ENCODE measurements around the gene GMPPA. TPM values are rescaled to one million over a fixed set of nuclear protein-coding genes. Genes with fewer than 3 reads are reported as not detected.

GMPPA gene
- total and polyA plus RNA-seq, 9 donors, result 14.2 to 35.7 (median 23.7) TPM

GRCh38 chr2:219510512-219511135 is 11.9 kb downstream of the GMPPA start:
- intact Hi-C loops (cut with DNase I), result no loop called here
- TF ChIP-seq CTCF (IDR thresholded peaks at IDR 0.05) (no peak), POLR2A (IDR thresholded peaks at IDR 0.05) (no peak), EP300 (IDR thresholded peaks at IDR 0.05) (no peak)
- WGBS, 3 donors, result 13 to 19% (median 14%) methylated on average over 22 of the region's 22 CpGs
- H3K36me3 ChIP-seq, result no peaks in the 10 kb centered on the region
- no peak overlapping the region for H3K27ac ChIP-seq
- H3K4me1 ChIP-seq (ENCODE audit: insufficient read depth), result peaks cover 6% of the 10 kb centered on the region
- no peaks in the 10 kb centered on the region for H3K9me3 ChIP-seq
- peak in 1 of 5 donors; percentile 20 for DNase-seq
- no peak overlapping the region for H3K4me3 ChIP-seq
- H3K27me3 ChIP-seq, result no peaks in the 10 kb centered on the region

- no peak overlapping the region for H3K4me3 ChIP-seq
- no peak for DNase-seq
- H3K9me3 ChIP-seq, result no peaks in the 10 kb centered on the region
- no peaks in the 10 kb centered on the region for H3K27me3 ChIP-seq
- 20 to 33% (median 24%) methylated on average over 15 of the region's 15 CpGs for WGBS, 3 donors
- no peak for TF ChIP-seq POLR2A (IDR thresholded peaks at IDR 0.05)
- no peak for TF ChIP-seq CTCF (IDR thresholded peaks at IDR 0.05)
- H3K4me1 ChIP-seq (ENCODE audit: insufficient read depth), result peaks cover 6% of the 10 kb centered on the region
- H3K27ac ChIP-seq, result no peak overlapping the region
- H3K36me3 ChIP-seq, result no peaks in the 10 kb centered on the region
- intact Hi-C loops (cut with DNase I), result no loop called here
Measured at GRCh38 chr2:219511547-219512325, 13.0 kb downstream of the GMPPA start.

- intact Hi-C loops (cut with DNase I), result no loop called here
- H3K9me3 ChIP-seq, result no peaks in the 10 kb centered on the region
- H3K36me3 ChIP-seq, result no peaks in the 10 kb centered on the region
- peaks cover 6% of the 10 kb centered on the region for H3K4me1 ChIP-seq (ENCODE audit: insufficient read depth)
- no peak overlapping the region for H3K4me3 ChIP-seq
- WGBS, 3 donors, result 26 to 35% (median 29%) methylated on average over 16 of the region's 16 CpGs
- TF ChIP-seq EP300 (IDR thresholded peaks at IDR 0.05), result no peak
- no peak overlapping the region for H3K27ac ChIP-seq
- no peaks in the 10 kb centered on the region for H3K27me3 ChIP-seq
- no peak for DNase-seq
Measured at GRCh38 chr2:219512524-219513216, 14.0 kb downstream of the GMPPA start.

GRCh38 chr2:219513787-219514186 is 15.1 kb downstream of the GMPPA start:
- Histone ChIP-seq H3K4me1 (ENCODE audit: insufficient read depth) (peaks cover 4% of the 10 kb centered on the region), H3K9me3 (no peaks in the 10 kb centered on the region), H3K27ac (no peak overlapping the region), H3K27me3 (no peaks in the 10 kb centered on the region), H3K36me3 (no peaks in the 10 kb centered on the region), H3K4me3 (no peak overlapping the region)
- TF ChIP-seq POLR2A (IDR thresholded peaks at IDR 0.05), result no peak
- TF ChIP-seq EP300 (IDR thresholded peaks at IDR 0.05), result no peak
- TF ChIP-seq CTCF (IDR thresholded peaks at IDR 0.05), result no peak
- no peak for DNase-seq
- intact Hi-C loops (cut with DNase I), result no loop called here
- 21 to 34% (median 26%) methylated on average over 4 of the region's 4 CpGs for WGBS, 3 donors
